GM20431 (cell line): ENCODE data around the gene MCC.
"Not testable (repeated sequence)": the region's sequence is repeated elsewhere in the genome, so short reads cannot be mapped to it uniquely, and the experiment has no call there.

ENCODE experiments used
- in situ Hi-C: fragments of 300-500 bp; cut with MseI, MboI; formaldehyde crosslinking; loops from one replicate; pipeline ENCODE4 v1.15.0; 2020; ENCODE audit warnings: low sequenced_read_pairs; ENCODE audit not compliant: unreplicated experiment

MCC gene

GRCh38 chr5:113081091-113081839, 407.0 kb downstream of the MCC start:
- in situ Hi-C loops, result no loop called here

DNA sequence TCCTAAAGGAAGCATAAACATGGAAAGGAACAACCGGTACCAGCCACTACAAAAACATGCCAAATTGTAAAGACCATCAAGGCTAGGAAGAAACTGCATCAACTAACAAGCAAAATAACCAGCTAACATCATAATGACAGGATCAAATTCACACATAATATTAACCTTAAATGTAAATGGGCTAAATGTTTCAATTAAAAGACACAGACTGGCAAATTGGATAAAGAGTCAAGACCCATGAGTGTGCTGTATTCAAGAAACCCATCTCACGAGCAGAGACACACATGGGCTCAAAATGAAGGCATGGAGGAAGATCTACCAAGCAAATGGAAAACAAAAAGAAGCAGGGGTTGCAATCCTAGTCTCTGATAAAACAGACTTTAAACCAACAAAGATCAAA, 411.6 kb downstream of the MCC start:
- in situ Hi-C loops, result not testable (repeated sequence)

- in situ Hi-C loops, result no loop called here
Observed at GRCh38 chr5:113075019-113075418, 413.2 kb downstream of the MCC start.

GRCh38 chr5:113073629-113074034, 414.6 kb downstream of the MCC start:
- in situ Hi-C loops, result not testable (repeated sequence)

- in situ Hi-C loops, result no loop called here
Observed at GRCh38 chr5:113071401-113071800, 416.9 kb downstream of the MCC start.

- in situ Hi-C loops, result no loop called here
Observed at GRCh38 chr5:113070901-113071300, 417.4 kb downstream of the MCC start.

DNA sequence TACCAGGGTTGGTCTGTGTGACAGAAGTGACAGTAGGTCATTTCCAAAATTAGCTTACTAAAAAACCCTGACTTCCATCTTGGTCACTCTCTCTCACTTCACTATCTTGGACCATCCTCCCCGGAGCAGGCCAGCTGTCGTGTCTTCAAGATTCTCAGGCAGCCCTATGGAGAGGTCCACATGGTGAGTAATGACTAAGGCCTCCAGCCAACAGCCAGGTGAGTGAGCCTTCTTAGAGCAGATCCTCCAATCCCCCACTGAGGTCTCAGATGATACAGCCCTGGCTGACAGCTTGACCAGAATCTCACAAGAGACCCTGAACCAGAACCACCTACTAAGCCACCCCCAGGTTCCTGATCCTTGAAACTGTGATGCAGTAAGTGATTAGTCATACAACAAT, 419.7 kb downstream of the MCC start:
- in situ Hi-C loops, result no loop called here

DNA sequence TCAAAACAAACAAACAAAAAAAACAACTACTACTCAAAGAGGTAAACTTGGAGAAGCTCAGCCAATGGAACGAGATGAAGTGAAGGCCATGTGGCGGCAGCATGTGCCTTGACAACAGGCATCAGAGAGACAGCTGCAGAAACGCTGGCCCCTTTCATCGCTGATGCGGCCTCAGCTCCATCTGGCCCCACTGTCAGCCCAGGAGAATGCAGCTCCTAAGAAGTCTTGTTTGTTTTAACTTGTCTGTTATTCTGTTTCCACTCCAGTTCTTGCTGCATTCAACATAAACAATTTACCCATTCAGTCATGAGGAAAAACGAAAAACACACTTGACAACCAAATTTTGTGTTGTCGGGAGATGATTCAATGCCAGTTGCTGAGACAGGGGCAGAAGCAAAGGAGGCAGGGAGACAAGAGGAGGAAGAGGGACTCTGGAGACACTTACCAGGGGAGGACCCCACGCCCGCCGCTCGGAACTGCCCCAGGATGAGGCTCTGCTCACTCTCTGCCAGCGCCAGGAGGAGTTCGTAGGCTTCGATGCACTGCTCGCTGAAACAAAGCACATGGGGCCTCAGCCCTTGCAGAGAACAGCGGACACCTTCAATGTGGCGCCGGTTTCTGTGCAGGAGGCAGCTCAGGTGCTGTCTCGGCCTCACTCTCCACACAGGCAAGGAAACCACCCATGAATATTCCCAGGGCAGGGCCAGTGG, 420.5 kb downstream of the MCC start:
- in situ Hi-C loops, result no loop called here

DNA sequence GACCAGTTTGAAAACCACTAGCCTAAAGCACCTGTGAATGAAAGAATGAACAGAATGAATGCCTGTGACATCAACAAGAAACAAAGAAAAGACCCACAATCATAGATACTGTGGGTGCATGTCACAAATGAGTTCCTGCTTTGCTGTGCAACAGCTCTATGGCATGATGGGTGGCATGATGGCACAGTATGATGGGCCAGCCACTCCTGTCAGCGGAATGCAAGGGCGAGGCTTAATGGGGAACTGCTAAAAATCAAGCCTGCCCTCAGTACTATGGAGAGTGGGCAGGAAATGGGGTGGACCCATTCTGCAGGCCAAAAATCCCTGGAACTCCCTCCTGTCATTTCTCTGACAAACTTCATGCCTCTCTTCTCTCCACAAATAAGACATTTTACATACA, 422.6 kb downstream of the MCC start:
- in situ Hi-C loops, result no loop called here

DNA sequence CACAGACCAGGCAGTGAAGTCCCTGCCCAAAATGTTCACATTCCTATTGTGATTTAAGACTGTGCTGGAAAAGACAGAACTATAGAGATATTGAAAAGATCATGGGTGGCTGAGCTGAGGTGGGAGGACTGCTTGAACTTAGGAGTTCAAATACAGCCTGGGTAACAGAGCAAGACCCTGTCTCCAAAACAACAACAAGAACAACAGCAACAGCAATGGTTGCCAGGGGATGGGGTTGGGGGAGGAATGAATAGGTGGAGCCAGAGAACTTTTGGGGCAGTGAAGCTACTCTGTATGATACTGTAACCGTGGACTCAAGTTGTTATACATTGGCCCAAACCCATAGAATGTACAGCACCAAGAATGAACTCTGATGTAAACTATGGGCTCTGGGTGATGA, 423.4 kb downstream of the MCC start:
- in situ Hi-C loops, result no loop called here

GRCh38 chr5:113063927-113064326, 424.3 kb downstream of the MCC start:
- in situ Hi-C loops, result no loop called here

- in situ Hi-C loops, result no loop called here
Observed at GRCh38 chr5:113062869-113063508, 425.3 kb downstream of the MCC start.

- in situ Hi-C loops, result no loop called here
Observed at GRCh38 chr5:113061846-113062780, 426.1 kb downstream of the MCC start.

DNA sequence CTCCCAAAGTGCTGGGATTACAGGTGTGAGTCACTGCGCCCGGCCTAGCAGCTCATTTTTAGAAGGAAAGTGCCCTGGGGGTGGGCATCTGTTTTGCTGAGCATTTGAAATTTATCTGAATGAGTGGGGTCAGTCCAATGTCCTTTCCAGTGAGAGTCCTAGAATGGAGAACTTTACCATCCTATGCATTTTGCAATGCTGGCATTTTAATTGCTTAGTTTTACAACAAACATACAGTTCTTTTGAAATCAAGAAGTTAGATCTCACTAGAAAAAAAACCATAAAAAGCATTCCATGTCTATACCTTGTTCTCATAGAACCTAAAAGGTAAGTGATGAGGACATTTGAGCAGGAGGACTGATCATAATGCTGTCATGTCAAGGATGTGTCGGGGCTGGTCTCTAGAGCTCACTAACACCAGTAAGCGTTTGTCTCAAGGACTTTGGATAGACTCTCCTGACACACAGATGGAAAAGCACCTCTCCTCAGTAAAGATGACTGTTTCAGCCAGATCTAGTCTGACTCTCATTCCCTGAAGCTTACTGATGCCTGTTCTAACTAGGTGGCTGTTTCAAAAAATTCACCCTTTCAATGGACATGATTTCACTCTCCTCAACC, 427.7 kb downstream of the MCC start:
- in situ Hi-C loops, result no loop called here

DNA sequence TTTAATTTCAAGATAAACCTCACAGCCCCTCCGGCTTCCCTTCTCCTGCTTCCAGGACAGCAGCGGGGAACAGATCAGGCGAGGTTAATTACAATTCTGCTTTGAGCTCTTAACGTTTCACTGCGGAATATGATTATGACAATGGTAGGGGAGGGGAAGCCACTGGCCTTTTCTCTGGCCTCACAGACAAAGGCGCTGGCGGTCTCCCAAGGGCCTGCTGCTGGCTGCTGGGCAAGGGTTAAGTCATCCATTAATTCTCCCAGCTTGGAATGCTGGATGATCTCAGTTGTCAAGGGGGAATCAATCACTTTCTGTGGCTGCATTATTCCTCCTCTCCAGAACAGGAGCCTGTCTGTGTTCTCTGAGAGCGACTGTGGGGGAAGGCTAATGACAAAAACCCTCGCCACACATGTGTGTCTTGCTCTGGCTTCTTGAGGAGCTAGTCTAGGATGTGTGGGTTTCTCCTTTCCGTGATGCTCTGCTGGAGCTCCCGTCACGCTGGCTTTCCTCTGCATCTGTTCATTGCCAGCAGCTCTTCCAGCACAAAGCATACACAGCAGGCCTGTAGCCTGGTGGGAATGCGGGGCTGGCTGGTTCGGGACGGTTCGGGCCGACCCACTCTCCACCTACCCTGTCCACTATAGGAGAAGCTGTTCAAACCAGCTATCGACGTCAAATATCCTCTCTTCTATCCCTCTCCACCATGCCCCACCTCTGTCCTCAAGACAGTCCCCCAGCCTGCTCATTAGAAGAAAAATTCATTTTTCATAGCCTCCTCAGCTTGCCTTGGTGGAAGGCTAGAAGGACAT, 428.8 kb downstream of the MCC start:
- in situ Hi-C loops, result no loop called here

- in situ Hi-C loops, result no loop called here
Observed at GRCh38 chr5:113058706-113059226, 429.5 kb downstream of the MCC start.

DNA sequence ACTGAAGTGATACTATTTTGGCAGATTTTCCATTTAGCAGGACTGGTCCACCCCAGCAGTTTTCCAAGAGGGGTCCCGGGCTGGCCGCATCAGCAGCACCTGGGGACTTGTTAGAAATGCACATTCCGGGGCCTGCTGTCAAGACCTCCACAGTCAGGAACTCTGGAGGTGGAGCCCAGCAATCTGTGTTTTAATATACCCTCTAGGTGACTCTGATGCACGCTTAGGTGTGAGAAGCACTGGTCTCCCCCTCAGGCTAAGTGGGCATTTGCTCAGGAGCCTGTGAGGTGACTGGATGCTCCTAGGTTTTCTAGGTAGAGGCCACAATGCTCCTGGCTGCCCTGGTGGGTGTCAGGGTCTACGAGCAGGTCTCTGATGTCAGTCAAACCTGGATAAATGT, 430.0 kb downstream of the MCC start:
- in situ Hi-C loops, result no loop called here

GRCh38 chr5:113057557-113057984, 430.7 kb downstream of the MCC start:
- in situ Hi-C loops, result no loop called here

GRCh38 chr5:113056988-113057387, 431.3 kb downstream of the MCC start:
- in situ Hi-C loops, result no loop called here
